GM19328 (cell line): ENCODE data around the gene KIF1B.

Experiments used
- ATAC-seq: cut with Tn5 transposase; IDR thresholded peaks from one replicate; pipeline ENCODE4 v1.9.1; 2021; ENCODE audit warnings: mild to moderate bottlenecking, moderate library complexity; ENCODE audit not compliant: unreplicated experiment

Gene KIF1B, protein sequence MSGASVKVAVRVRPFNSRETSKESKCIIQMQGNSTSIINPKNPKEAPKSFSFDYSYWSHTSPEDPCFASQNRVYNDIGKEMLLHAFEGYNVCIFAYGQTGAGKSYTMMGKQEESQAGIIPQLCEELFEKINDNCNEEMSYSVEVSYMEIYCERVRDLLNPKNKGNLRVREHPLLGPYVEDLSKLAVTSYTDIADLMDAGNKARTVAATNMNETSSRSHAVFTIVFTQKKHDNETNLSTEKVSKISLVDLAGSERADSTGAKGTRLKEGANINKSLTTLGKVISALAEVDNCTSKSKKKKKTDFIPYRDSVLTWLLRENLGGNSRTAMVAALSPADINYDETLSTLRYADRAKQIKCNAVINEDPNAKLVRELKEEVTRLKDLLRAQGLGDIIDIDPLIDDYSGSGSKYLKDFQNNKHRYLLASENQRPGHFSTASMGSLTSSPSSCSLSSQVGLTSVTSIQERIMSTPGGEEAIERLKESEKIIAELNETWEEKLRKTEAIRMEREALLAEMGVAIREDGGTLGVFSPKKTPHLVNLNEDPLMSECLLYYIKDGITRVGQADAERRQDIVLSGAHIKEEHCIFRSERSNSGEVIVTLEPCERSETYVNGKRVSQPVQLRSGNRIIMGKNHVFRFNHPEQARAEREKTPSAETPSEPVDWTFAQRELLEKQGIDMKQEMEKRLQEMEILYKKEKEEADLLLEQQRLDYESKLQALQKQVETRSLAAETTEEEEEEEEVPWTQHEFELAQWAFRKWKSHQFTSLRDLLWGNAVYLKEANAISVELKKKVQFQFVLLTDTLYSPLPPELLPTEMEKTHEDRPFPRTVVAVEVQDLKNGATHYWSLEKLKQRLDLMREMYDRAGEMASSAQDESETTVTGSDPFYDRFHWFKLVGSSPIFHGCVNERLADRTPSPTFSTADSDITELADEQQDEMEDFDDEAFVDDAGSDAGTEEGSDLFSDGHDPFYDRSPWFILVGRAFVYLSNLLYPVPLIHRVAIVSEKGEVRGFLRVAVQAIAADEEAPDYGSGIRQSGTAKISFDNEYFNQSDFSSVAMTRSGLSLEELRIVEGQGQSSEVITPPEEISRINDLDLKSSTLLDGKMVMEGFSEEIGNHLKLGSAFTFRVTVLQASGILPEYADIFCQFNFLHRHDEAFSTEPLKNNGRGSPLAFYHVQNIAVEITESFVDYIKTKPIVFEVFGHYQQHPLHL (N-terminal part only)

DNA sequence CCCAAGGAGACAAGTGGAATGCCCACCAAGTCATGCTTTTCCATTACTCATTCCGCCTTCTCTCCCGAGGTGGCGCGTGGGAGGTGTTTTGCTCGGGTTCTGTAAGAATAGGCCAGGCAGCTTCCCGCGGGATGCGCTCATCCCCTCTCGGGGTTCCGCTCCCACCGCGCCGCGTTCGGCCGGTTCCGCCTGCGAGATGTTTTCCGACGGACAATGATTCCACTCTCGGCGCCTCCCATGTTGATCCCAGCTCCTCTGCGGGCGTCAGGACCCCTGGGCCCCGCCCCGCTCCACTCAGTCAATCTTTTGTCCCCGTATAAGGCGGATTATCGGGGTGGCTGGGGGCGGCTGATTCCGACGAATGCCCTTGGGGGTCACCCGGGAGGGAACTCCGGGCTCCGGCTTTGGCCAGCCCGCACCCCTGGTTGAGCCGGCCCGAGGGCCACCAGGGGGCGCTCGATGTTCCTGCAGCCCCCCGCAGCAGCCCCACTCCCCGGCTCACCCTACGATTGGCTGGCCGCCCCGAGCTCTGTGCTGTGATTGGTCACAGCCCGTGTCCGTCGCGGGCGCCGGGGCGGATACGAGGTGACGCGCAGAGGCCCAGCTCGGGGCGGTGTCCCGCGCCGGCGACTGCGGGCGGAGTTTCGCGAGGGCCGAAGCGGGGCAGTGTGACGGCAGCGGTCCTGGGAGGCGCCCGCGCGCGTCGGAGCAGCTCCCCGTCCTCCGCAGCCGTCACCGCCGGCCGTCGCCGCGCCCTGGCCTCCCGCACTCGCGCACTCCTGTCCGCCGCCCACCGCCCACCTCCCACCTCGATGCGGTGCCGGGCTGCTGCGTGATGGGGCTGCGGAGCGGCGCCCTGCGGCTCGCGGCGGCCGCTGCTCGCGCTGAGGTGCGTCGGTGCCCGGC is at the start of gene KIF1B:
Gene KIF1B (plus strand): TSS at position 666 of the 906 bp plus-strand sequence. CDS start 21,759 bp downstream, outside the sequence.
- peak; percentile 99 for ATAC-seq

DNA sequence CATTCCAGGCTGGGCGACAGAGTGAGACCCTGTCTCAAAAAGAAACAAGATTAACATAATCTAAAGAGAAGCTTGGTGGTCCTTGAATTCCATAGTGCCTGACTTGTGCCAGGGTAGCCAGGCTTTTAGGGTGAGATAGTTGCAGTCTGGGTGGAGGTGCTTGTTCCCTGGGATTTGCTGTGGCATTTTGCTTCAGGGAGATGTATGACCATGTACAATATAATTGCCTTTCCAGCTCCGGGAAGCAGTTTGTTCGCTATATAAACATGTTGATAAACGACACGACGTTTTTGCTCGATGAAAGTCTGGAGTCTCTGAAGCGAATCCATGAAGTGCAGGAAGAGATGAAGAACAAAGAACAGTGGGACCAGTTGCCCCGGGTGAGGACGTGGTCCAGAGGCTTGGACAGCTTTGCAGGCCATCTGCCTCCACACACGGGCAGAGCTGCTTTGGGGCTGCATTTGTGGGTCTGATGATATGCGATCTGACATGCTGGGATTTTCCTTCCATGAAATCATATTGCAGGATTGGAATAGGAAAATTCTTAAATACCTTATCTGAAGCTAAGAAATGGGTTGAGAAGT is 49.4 kb upstream of the KIF1B start:
- no peak for ATAC-seq

DNA sequence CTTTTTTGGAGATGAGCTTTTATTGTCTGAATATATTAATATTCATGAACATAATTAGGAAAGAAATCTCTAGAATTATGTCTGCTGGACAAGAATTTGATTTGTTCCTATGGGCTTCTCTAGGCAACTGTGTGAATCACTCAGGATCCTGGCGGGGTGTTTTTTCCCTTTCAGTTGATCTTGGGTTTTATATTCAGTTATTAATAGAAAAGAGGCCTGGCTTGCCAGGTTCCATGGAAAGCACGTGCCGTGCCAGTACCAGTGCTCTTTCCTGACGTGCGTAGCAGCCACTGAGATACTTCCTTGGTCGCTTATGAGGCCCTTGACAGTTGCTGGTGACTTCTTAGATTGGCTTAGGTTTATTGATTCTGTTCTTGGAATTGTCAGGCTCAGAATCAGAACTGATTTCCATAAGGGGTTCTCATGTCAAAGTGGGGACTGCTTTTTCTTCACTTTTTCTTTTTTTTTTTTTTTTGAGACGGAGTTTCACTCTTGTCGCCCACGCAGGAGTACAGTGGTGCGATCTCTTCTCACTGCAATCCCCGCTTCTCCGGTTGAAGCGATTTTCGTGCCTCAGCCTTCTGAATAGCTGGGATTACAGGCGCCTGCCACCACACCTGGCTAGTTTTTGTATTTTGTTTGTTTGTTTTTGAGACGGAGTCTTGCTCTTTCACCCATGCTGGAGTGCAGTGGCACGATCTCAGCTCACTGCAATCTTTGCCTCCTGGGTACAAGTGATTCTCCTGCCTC is 48.7 kb upstream of the KIF1B start:
- ATAC-seq, result no peak

DNA sequence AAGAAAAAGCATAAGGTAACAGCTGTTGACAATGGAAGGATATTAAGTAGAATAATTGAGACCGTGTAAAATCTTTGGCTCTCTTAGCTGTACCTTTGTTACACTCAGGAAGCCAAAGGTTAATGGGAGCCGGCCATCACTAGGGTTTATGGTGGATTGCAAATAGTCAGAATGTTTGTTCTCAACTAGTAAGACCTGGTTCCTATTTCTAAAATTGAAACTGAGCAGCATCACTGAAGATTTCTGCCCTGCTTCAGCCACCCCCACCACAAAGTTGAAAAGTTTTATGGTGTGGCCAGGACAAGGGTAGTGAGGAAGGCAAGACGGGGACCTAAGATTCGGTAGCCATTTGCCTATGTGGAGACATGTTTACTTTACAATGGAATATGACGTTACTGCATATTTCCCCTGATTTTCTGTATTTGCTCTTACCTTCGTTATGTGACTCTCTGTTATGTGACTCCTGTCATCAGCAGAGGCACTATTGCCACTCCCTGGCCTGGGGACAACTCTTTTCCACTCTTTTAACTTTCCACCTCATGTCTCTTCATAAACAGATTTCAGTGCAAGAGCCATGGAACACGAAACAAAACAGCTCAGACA is 41.4 kb upstream of the KIF1B start:
- ATAC-seq, result no peak

DNA sequence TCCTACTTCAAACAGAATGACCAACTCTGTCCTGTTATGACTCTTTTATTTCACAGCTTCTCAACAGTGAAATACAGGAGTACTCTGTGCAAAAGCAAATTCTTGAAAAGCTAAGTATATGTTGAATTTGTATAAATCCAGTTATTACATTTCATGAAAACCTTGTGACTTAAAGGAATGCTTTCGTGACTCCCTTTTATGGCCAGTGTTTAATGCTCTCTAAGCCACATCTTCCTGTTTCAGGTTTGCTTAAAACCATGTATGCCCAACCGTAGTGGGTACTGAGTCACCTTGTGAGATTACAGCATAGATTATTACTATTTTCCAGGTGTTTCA is 40.2 kb upstream of the KIF1B start:
- no peak for ATAC-seq

DNA sequence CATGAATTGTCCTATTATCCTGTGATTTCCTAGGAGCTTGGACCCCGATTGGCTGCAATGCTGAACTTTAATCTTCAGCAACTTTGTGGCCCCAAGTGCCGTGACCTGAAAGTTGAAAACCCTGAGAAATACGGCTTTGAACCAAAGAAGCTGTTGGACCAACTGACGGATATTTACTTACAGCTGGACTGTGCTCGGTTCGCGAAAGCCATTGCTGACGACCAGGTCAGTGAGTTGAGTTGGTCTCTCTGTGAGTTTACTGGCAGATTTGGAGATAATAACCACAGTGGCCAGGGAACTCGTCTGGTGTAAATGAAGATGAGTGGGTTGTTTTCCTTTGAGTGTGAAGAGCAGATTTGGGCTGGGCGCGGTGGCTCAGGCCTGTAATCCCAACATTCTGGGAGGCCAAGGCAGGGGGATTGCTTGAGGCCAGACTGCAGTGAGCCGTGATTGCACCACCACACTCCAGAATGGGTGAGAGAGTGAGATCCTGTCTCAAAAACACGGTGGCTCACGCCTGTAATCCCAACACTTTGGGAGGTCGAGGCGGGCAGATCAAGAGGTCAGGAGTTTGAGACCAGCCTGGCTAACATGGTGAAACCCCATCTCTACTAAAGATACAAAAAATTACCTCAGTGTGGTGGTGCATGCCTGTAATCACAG is 39.1 kb upstream of the KIF1B start:
- ATAC-seq, result no peak

DNA sequence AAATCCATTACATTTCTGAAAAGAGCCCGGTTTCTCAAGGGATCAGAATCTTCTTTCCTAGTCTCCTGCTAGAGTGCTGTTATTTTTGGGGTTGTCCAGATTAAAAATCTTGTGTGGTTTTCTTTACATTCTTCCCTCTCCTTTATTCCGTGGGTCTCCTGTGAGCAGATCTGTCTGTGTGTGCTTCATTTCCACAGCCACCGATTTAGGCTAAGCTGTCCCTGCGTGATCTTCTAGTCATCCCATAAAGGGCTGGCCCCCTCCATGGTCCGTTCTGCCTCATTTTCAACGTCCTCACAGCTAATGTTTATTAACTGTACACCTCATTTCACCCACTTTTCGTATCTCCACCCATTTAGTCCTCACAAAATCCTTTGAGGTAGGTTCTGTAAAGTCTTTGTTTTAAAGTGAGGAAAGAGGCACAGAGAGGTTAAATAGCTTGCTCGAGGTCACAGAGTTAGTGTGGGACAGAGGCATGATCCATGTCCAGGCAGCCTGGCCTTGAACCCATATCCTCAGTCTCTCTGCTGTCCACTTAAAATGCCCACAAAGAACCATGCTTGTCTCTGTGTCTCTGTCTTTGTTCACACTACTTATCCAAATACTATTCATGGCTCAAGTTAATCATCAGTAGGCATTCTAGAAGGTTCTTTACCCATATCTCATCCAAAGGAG is 38.2 kb upstream of the KIF1B start:
- ATAC-seq, result no peak

DNA sequence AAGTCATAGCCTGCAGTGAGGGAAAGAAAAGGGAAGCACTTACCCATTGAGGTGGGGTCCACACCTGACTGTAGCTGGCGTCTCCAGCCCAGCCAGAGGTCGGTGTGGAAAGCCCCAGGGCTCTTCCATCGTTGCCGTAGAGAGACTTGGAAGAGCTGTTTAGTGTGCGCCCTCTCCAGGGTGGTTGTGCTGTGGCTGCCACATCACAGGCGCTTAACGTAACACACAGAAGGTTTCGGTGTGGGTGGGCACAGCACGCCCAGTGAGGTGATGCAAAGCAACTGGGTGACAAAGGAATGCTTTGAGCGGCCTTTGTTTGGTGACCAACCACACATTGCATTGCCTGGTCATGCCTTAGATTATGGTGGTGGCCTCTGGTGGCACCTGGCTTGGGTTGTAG is 36.8 kb upstream of the KIF1B start:
- no peak for ATAC-seq

DNA sequence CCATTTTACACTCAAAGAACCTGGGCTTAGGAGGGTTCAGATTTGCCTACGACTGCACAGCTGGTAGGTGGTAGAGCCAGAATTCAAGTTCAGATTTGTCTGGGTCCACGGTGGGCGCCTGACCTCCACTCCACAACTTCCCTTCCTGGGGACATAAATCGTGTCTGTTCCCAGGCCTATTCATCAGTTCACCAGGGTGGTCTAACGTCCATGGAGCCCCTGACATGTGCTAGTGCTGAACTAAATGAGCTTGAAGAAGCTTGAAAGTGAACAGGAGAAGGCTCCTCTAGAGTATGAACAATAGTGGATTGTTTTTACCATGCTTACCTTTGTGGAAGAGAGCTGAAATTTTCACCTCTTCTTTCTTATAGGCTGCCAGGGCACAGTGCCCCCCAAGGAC is 32.5 kb upstream of the KIF1B start:
- no peak for ATAC-seq

DNA sequence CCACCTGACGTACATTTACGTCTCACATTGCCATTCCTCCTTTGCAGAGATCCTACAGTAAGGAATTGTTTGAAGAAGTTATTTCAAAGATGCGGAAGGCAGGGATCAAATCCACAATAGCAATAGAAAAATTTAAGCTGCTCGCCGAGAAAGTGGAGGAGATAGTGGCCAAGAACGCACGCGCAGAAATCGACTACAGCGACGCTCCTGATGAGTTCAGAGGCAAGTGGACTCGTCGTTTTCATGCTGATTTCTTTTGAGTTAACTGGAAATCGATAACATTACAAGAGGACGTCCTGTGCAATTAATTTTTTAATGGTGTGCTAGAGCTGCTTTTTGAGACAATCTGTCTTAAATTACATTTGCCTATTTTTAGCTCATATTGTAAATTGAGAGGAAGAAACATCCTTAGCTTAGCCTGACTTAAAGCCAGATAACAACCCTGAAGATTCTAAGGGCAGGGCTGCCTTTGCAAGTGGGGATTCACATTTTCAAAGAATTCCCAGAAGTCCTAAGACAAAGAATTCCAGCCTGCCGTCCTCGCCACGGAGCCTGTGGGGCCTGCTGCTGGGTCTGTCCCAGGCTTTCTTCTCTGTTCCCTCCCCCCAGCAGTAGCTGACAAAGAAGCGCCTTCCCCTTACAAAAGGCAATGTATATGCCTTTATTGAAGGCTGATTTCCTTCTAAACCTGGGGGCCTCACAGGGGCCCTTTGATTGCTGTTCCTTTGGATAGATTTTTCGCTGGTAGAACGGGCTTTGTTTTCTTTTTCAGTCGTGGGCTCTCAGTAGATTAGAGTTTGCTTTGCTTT is 31.6 kb upstream of the KIF1B start:
- no peak for ATAC-seq

DNA sequence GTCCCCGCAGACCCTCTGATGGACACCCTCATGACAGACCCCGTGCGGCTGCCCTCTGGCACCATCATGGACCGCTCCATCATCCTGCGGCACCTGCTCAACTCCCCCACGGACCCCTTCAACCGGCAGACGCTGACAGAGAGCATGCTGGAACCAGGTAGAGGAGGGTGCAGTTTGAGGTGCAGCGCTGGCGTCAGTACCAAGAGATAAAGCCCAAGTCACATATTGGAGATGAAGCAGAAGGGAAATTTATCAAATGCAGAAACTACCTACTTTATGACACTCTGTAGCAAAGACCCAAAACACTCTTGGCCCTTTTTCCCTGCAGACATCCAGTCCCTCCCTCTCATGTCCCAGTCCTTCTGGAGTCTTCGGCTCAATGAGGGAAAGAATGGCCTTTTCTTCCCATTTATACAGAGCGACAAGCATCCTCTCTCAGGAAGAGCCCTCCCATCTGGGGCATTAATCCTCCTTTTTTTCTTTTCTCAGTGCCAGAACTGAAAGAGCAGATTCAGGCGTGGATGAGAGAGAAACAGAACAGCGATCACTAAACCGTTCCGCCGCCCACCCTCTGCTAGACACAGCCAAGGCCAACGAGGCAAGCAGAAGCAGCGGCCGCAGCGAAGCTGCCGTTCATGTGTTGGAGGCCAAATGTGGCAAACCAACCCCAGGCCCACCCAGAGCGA is 30.8 kb upstream of the KIF1B start:
- no peak for ATAC-seq

DNA sequence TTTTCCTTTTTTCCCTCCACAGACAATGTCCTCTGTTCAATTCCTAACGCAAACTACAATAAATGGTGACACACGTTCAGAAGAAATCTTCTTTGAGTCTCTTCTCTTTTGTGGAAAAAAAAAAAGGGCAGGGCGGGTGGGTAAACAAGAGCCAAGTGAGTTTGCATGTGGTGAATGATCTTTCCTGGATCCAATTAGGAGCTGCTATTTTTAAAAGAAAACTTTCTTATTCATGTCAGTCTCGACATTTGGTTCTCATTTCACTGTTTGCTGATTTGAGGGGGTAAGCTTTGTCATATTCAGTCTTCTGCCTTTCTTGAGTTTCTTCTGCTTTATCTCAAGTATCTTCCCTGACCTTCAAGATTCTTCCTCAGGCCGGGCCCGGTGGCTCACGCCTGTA is 29.2 kb upstream of the KIF1B start:
- no peak for ATAC-seq

DNA sequence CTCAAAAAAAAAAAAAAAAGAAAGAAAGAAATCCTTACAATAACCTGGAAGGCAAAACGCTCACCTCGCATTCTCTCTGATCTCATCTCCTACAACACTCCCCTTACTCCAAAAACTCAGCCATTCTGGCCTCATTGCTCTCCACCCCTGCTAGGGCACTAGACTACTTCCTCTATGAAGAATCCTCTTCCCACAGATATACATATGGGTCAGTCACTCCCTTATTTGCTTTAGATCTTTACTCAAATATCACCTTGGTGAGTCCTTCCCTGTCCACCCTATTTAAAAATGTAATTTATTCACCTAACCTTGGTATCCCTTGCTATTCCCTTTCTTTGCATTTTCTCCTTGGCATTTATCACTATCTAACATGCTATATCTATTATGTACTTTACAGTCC is 24.6 kb upstream of the KIF1B start:
- ATAC-seq, result no peak

DNA sequence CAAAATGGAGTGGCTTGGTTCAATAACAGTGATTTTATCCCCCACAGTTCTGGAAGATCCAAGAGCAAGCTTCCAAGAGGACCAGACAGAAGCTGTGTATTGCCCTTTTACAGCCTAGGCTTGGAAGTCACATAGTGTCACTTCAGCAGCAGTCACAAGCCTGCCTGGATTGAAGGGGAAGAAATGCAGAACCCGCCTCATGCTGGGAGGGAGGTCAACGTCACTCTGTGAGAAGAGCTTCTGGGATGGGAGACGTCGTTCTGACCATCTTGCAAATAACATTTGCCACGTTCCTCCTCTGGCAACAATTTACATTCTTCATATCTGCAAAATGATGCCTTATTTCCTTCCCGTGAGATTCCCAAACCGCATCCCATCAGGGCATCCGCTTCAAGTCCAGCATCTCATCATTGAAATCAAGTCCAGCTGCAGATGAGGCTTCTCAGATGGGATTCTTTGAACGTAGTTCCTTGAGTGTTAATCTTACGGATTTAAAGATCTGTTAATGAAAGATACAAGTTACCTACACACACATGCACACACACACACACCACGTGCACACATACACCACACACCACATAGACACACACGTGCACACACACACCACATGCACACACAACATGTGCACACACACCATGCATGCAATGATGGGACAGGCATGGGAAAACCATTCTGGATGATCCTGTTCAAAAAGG is 23.9 kb upstream of the KIF1B start:
- no peak for ATAC-seq

DNA sequence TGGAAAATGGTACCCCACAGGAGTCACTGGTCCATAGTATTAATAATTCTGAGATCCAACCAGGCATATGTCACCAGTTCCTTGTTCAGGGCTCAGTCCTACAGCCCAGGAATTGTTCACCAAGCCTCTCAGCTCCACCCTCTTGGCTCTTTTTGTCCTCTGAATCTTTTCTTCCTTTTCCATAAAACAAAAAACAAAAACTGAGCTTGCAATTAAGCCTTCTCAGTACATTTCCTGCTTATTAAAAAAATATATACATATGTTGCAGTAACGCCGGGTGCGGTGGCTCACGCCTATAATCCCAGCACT is 23.4 kb upstream of the KIF1B start:
- ATAC-seq, result no peak

DNA sequence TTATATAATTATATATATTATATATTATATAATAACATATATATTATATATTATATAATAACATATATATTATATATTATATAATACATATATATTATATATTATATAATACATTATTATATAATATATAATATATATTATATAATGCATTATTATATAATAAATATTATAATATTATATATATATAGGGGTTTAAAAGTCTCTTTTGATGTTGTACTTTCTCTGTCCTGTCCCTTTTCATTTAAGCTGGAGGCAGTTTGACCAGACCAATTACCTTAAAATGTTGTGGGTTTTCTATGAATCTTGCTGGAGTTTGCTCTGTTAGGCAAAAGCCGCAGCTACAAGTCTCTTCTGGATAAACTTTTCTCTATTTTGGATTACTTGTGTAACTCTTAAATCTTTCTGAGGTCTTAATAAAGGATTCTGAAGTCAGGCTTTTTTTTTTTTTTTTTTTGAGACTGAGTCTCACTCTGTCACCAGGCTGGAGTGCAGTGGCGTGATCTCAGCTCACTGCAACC is 22.2 kb upstream of the KIF1B start:
- ATAC-seq, result no peak
